Subcutaneous abdominal adipose tissue (tissue), 5 donors: ENCODE results near the gene NFASC.

ENCODE experiments used
- H3K27ac ChIP-seq: one replicate; pipeline ENCODE4 v1.7.0; 2013; ENCODE audit warnings: low read depth, mild to moderate bottlenecking, inconsistent platforms, low read length, moderate library complexity
- H3K27me3 ChIP-seq, 5 donors: one replicate each; pipeline ENCODE4 v1.7.0; 2013; ENCODE audit warnings: low read length in 5 of 5, inconsistent platforms in 1 of 5; ENCODE audit not compliant: control insufficient read depth in 5 of 5, insufficient read depth in 4 of 5
- H3K36me3 ChIP-seq, 5 donors: one replicate each; pipeline ENCODE4 v1.7.0; 2013; ENCODE audit warnings: low read length in 5 of 5; ENCODE audit not compliant: control insufficient read depth in 5 of 5, insufficient read depth in 5 of 5
- H3K4me1 ChIP-seq, 5 donors: one replicate each; pipeline ENCODE4 v1.7.0; 2013; ENCODE audit warnings: low read length in 5 of 5, mild to moderate bottlenecking in 3 of 5, moderate library complexity in 1 of 5; ENCODE audit not compliant: control insufficient read depth in 5 of 5, insufficient read depth in 5 of 5
- H3K4me3 ChIP-seq, 5 donors: one replicate each; pipeline ENCODE4 v1.7.0; 2013; ENCODE audit warnings: low read length in 5 of 5, low read depth in 1 of 5
- H3K9ac ChIP-seq, 5 donors: one replicate each; pipeline ENCODE4 v1.7.0; 2013; ENCODE audit warnings: low read length in 5 of 5, mild to moderate bottlenecking in 4 of 5, moderate library complexity in 3 of 5
- H3K9me3 ChIP-seq, 5 donors: one replicate each; pipeline ENCODE4 v1.7.0; 2013; ENCODE audit warnings: low read length in 5 of 5; ENCODE audit not compliant: control insufficient read depth in 5 of 5
- donor health status: healthy.
- donor health status: healthy.
- donor health status: healthy.
- donor health status: healthy.
- donor health status: healthy.

Gene NFASC

GRCh38 chr1:204870160-204870912 lies at the start of gene NFASC:
TSS of gene NFASC (plus strand) at chr1:204870862. CDS start at chr1:204944316, 73,454 bp downstream.
- Histone ChIP-seq H3K4me1 (peaks cover 0 to 11% (median 0%) of the 10 kb centered on the region in 5 donors), H3K27me3 (peaks cover 0 to 5% (median 2%) of the 10 kb centered on the region in 5 donors), H3K9me3 (no peaks in the 10 kb centered on the region), H3K9ac (peak within 1 kb of the TSS in 1 of 5 donors; percentile 6), H3K4me3 (no peak within 1 kb of the TSS), H3K27ac (no peak within 1 kb of the TSS), H3K36me3 (no peaks in the 10 kb centered on the region)

DNA sequence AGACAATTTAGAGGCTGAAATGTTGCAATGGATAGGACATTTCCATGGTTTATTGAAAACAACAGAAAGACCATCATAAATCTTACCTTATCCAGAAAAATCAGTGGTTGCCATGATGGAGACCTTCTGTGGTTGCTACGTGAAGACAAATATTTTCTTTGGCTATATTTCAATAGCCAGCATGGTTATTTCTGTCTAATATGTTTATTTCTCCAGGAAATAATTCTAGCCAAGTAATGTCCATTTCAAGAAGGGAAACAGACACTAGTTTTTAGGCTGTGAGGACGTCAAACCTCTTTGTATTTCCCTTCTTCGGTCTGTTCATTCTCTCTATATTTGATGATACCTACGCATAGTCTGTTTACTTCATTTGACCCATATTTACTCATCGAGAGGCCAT lies 49.2 kb upstream of the NFASC start:
- Histone ChIP-seq H3K9ac (no peak overlapping the region), H3K4me1 (peaks cover 0 to 21% (median 0%) of the 10 kb centered on the region in 5 donors), H3K9me3 (peaks cover 0 to 2% (median 0%) of the 10 kb centered on the region in 5 donors), H3K4me3 (no peak overlapping the region), H3K27ac (no peak overlapping the region), H3K27me3 (peaks cover 0 to 3% (median under 1%) of the 10 kb centered on the region in 5 donors), H3K36me3 (no peaks in the 10 kb centered on the region)

DNA sequence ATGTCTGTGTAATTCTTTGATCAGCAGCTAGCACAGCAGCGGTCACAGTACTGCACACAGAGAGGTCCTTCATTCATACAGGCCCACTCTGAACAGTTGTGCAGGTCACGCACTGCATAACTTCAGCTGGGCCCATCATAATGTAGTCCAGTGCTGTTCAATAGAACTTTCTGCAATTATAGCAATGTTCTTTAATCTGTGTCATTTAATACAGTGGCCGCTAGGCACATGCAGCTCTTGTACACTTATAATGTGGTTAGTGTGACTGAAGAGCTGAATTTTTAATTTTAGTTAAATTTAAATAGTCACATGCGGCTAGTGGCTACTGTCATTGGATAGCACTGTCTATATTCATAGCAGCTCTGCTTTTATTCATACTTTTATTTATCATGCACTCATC lies 48.7 kb upstream of the NFASC start:
- Histone ChIP-seq H3K36me3 (no peaks in the 10 kb centered on the region), H3K27ac (no peak overlapping the region), H3K9ac (no peak overlapping the region), H3K4me3 (no peak overlapping the region), H3K27me3 (peaks cover 0 to 8% (median 3%) of the 10 kb centered on the region in 5 donors), H3K4me1 (peaks cover 0 to 21% (median 0%) of the 10 kb centered on the region in 5 donors), H3K9me3 (no peaks in the 10 kb centered on the region)

GRCh38 chr1:204826970-204827369 lies 43.7 kb upstream of the NFASC start:
- Histone ChIP-seq H3K4me3 (no peak overlapping the region), H3K36me3 (no peaks in the 10 kb centered on the region), H3K27me3 (peaks cover 26 to 39% (median 33%) of the 10 kb centered on the region in 5 donors), H3K9ac (no peak overlapping the region), H3K4me1 (peaks cover 0 to 12% (median 6%) of the 10 kb centered on the region in 5 donors), H3K9me3 (no peaks in the 10 kb centered on the region), H3K27ac (no peak overlapping the region)

GRCh38 chr1:204828352-204828850 lies 42.3 kb upstream of the NFASC start:
- Histone ChIP-seq H3K27me3 (peaks cover 26 to 42% (median 35%) of the 10 kb centered on the region in 5 donors), H3K36me3 (no peaks in the 10 kb centered on the region), H3K27ac (no peak overlapping the region), H3K9me3 (no peaks in the 10 kb centered on the region), H3K9ac (no peak overlapping the region), H3K4me1 (peaks cover 0 to 10% (median 6%) of the 10 kb centered on the region in 5 donors), H3K4me3 (peak overlapping the region in 3 of 5 donors; percentile 48 to 53 (median 50))

DNA sequence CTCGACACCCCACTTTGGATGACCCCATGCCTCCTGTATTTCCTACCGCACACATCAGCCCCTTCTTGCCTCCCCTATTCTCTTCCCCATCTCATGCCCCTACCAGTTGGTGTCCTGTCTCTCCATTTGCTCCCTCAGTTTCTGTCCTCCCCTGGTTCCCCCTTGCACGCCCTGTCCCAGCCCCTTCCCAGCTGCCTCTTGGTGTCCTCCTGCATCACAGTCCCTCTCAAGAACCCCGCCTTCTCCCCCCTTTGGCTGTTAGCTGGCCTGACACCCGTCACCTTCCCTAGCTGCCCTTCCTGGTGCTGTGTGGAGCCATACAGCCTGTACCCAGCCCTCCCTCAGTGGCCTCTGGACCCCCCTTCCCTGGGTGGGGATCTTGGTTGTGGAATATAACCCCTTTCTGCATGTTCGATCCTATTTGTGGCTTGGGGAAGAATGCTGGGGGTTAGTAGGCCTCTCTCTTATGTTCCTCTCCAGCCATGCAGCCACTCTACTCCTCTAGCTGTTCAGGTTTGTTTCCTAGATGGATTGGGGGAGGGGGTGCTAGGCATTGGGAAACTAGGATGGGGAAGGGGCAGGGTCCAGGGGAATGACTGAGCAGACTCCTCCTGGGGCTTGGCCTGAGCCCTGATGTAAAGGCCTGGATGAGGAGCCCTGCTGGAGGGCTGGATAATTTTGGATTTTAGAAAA lies 41.4 kb upstream of the NFASC start:
- Histone ChIP-seq H3K4me3 (peak overlapping the region in 4 of 5 donors; percentile 33 to 53 (median 49)), H3K4me1 (peaks cover 0 to 10% (median 6%) of the 10 kb centered on the region in 5 donors), H3K9me3 (no peaks in the 10 kb centered on the region), H3K27me3 (peaks cover 26 to 42% (median 35%) of the 10 kb centered on the region in 5 donors), H3K9ac (no peak overlapping the region), H3K36me3 (no peaks in the 10 kb centered on the region), H3K27ac (no peak overlapping the region)

DNA sequence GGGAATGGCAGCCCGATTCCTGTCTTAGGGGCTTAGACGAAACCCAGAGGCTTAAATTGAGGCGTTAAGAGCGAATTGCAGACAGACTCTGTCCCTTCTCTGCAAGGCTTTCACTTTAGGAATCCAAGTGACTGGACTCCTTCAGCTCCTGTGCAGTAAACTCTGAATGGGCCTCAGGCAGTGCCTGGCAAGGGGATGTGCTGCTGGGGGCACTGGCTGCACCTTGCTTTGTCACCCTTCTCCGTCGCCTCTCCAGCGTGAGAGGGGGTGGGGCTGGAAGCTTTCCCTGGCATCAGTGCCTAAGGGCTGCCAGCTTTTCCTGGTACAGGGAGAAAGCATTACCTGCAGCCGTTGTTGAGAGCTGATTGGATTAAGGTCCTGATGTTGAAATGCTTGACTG lies 39.9 kb upstream of the NFASC start:
- Histone ChIP-seq H3K4me1 (peaks cover 0 to 10% (median 6%) of the 10 kb centered on the region in 5 donors), H3K27me3 (peaks cover 26 to 46% (median 33%) of the 10 kb centered on the region in 5 donors), H3K4me3 (no peak overlapping the region), H3K9me3 (no peaks in the 10 kb centered on the region), H3K9ac (no peak overlapping the region), H3K27ac (no peak overlapping the region), H3K36me3 (no peaks in the 10 kb centered on the region)

GRCh38 chr1:204831186-204831585 lies 39.5 kb upstream of the NFASC start:
- Histone ChIP-seq H3K9ac (no peak overlapping the region), H3K27ac (no peak overlapping the region), H3K36me3 (no peaks in the 10 kb centered on the region), H3K9me3 (no peaks in the 10 kb centered on the region), H3K4me3 (no peak overlapping the region), H3K4me1 (peaks cover 0 to 10% (median 6%) of the 10 kb centered on the region in 5 donors), H3K27me3 (peaks cover 25 to 46% (median 33%) of the 10 kb centered on the region in 5 donors)

- Histone ChIP-seq H3K36me3 (no peaks in the 10 kb centered on the region), H3K4me3 (no peak overlapping the region), H3K9ac (no peak overlapping the region), H3K27ac (no peak overlapping the region), H3K9me3 (no peaks in the 10 kb centered on the region), H3K27me3 (peaks cover 10 to 30% (median 21%) of the 10 kb centered on the region in 5 donors), H3K4me1 (peaks cover 0 to 2% (median 0%) of the 10 kb centered on the region in 5 donors)
Measured at GRCh38 chr1:204834336-204834735, 36.3 kb upstream of the NFASC start.

DNA sequence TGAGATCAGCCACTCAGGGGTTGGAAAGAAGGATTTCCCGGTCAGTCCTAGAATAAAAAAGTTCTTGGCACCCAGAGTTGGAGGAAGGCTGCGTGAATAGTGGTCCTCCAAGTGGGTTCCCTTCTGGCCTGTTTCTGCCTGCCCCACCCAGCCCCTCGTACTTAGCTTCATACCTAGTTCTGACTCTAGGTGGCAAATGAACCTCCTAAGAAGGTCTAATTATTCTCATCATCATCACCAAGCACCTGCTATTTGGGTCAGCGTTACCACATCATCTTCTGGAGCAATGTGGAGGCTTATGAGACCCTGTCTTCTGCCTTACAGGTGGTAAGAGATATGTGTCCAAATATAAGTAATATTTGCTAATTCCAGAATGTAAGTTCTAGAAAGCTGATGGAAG lies 35.9 kb upstream of the NFASC start:
- H3K27ac ChIP-seq: no peak overlapping the region
- H3K4me1 ChIP-seq: no peaks in the 10 kb centered on the region
- no peak overlapping the region for H3K4me3 ChIP-seq
- no peaks in the 10 kb centered on the region for H3K36me3 ChIP-seq
- H3K27me3 ChIP-seq: peaks cover 5 to 26% (median 17%) of the 10 kb centered on the region in 5 donors
- no peak overlapping the region for H3K9ac ChIP-seq
- H3K9me3 ChIP-seq: no peaks in the 10 kb centered on the region
